Uterus (tissue), 2 donors: Measurements from ENCODE around the gene CERS5.

Experiments used
- CTCF ChIP-seq, 4 experiments: fragments of 200-600 bp in 2 of 4; fragments of 450-650 bp in 2 of 4; sonication (generic) in 2 of 4; IDR thresholded peaks; one replicate each; pipeline ENCODE4 v1.5.1; 2016 to 2019; ENCODE audit warnings: antibody characterized with exemption in 4 of 4, mild to moderate bottlenecking in 2 of 4, moderate library complexity in 1 of 4
- POLR2A ChIP-seq, 2 donors: fragments of 450-650 bp; IDR thresholded peaks; one replicate each; pipeline ENCODE4 v1.6.1; 2016; ENCODE audit warnings: antibody characterized with exemption in 2 of 2, mild to moderate bottlenecking in 1 of 2, moderate library complexity in 1 of 2

GRCh38 chr12:50105913-50106450, 61.2 kb downstream of the CERS5 start:
- TF ChIP-seq CTCF (IDR thresholded peaks at IDR 0.05) (no peak), POLR2A (IDR thresholded peaks at IDR 0.05) (no peak)
